HG03159 (cell line): Measurements from ENCODE around the gene TAT.
"Not testable (repeated sequence)": the region's sequence is repeated elsewhere in the genome, so short reads cannot be mapped to it uniquely, and the experiment has no call there.

Experiments used
- ATAC-seq: cut with Tn5 transposase; IDR thresholded peaks from one replicate; pipeline ENCODE4 v1.9.1; 2021; ENCODE audit warnings: mild to moderate bottlenecking, moderate library complexity; ENCODE audit not compliant: unreplicated experiment

Gene TAT

DNA sequence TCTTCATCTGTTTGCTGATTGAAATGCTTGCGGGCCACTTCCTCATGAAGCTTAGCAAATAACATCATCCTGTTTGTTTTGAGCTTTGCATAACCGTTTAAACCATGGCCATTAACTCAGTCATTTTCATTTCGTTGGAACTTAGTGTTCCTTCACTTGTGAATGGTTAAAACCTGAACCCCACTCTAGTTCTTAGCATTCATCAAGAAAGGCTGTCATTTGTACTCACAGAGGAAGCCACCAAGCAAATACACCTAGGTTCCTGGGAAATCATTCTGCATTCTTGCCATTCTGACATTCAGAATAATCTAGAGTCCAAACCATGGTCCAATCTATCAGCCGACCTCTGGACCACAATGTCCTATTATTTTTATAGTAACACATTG lies 8.4 kb upstream of the TAT start:
- no peak for ATAC-seq

GRCh38 chr16:71584543-71585317 lies 7.8 kb upstream of the TAT start:
- ATAC-seq: no peak

DNA sequence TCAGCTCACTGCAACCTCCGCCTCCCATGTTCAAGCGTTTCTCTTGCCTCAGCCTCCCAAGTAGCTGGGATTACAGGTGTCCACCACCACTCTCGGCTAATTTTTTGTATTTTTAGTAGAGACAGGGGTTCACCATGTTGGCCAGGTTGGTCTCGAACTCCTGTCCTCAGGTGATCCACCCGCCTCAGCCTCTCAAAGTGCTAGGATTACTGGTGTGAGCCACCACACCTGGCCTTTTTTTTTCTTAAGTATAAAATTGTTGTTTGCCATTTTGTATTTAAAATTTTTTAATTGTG lies 5.6 kb upstream of the TAT start:
- ATAC-seq: not testable (repeated sequence)

GRCh38 chr16:71574702-71575101 lies 2.2 kb downstream of the TAT start:
- no peak for ATAC-seq

DNA sequence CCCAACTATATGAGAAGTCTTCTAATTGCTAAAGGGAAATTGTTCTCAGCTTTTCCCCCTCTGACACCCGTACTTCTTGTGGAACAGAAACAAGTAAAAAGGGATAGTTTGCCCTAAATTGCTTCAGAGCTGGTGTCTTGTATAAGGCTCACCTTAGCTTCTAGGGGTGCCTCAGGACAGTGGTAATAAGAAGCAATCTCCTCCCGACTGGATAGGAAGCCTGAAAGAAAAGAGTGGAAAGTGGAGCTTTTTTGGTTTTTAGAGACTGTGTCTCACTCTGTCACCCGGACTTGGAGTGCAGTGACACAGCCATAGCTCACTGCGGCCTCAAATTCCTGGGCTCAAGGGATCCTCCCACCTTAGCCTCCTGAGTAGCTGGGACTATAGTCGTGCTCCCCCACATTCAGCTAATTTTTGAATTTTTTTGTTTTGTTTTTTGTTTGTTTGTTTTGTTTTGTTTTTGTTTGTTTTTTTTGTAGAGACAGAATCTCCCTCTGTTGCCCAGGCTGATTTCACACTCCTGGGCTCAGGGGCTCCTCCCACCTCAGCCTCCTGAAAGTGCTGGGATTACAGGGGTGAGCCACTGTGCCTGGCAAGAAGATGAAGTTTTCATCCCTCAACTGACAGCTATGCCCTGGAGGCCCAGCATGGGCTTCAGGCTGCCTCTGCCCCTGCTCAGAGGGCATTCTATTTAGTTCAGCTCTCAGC lies 3.4 kb downstream of the TAT start:
- no peak for ATAC-seq

GRCh38 chr16:71572497-71573116 lies 4.3 kb downstream of the TAT start:
- no peak for ATAC-seq

DNA sequence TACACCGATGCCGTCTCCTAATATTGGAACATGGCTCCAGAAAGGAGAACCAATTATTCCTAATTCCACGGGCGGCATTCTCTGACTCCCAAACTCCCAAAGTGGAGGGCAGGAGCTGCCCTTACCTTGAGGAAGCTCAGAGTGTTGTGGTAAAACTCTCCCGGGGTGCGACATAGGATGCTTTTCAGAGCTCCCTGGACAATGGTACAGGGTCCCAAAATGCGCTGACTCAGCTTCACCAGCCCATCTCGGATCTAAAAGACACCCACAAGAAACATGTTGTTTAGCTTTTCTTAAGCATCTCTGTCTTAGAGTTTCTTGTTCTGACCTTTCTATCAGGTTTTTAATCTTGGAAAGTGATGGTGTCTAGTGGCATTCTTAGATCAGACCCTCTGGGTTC lies 6.7 kb downstream of the TAT start:
- ATAC-seq: no peak

- no peak for ATAC-seq
Measured at GRCh38 chr16:71569621-71570020, 7.3 kb downstream of the TAT start.

DNA sequence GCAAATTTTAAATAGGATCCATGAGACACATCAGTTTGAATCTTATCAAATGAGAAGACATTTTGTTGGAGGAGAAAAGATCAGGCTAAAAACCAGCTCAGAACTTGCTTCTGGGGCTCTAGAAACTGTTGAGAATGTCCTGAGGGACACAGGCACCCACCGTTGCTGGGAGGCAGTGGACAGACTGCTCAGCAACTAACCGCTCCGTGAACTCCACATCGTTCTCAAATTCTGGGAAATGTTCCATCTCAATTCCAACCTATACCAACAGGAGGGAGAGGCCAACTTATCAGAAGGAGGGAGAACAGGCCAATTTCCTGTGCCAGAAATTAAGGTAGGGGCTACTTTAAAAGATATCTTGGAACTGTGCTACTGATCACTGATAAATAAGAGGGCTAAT lies 8.3 kb downstream of the TAT start:
- ATAC-seq: no peak

DNA sequence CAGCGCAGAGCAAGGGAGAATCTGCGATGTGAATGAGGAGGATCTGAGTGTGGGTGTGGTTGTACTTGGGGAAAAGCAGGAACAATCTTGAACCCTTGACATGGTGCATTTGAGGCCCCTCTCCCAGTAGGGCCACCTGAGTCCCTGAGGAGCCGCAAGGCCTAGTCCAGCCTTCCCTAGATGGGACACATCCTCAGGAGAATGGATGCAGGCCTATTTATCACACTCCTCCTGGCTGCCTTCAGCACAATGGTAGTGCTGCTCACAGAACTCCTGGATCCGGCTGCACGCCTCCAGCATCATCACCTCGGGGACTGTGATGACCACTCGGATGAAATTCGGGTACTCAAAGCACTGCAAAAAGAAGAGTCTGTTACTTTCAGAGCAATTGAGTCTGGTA lies 9.0 kb downstream of the TAT start:
- no peak for ATAC-seq

GRCh38 chr16:71565812-71566700 lies 10.8 kb downstream of the TAT start:
- ATAC-seq: no peak

- peak; percentile 89 for ATAC-seq
Measured at GRCh38 chr16:71564335-71564967, 12.4 kb downstream of the TAT start.

DNA sequence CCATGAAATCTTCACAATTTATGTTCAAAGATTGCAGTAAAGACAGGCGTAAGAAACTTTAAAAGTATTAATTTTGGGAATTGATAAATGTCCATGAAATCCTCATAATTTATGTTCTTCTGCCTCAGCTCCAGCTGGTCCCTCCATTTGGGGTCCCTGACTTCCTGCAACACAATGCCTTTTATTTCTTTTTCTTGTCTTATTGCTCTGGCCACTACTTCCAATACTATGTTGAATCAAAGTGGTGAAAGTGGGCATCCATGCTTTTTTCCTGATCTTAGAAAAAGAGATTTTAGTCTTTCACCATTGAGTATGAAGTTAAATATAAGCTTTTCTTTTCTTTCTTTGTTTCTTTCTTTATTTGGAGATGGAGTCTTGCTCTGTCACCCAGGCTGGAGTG lies 14.3 kb downstream of the TAT start:
- no peak for ATAC-seq

GRCh38 chr16:71561886-71562285 lies 15.0 kb downstream of the TAT start:
- ATAC-seq: not testable (repeated sequence)

DNA sequence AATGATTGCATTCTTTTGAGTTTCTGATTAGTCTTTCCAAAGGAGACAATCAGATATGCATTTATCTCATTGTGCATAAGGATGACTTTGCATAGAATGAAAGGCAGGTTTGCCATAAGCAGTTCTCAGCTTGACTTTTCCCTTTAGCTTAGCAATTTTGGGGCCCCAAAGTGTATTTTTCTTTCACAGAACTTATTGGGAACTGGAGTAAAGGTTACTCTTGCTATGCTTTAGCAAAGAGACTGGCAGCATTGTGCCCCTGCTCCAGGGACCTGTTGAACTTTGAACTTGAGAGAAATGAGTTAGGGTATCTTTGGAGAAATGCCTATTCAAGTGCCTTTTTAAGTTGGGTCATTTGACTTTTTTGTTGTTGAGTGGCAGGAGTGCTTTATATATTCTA lies 17.0 kb downstream of the TAT start:
- no peak for ATAC-seq

DNA sequence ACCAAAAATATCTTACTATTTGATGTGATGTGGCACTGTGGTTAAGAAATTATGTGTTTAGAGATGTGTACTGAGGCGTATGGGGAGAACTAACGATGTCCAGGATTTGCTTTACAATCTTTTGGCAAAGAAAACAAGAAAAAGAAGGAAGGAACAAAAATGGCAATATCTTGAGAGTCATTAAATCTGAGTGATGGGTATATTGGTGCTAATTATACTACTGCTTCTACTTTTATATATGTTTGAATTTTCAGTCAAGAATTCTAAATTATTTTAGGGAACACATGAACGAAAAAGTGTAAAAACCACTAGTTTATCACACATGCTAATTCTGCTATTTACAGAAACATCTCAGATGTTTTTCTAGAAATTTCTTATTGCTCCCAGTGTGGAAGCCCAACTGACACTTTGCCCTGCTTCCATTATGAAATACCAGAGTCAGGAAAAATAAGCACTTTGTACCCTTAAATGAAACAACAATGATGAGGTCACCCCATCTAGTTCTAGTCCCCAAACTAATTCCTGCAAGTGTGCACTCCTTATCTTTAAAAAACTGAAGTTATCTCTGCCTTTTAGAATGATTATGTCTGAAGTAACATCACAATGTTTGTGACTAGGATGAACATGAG lies 18.8 kb downstream of the TAT start:
- ATAC-seq: no peak

DNA sequence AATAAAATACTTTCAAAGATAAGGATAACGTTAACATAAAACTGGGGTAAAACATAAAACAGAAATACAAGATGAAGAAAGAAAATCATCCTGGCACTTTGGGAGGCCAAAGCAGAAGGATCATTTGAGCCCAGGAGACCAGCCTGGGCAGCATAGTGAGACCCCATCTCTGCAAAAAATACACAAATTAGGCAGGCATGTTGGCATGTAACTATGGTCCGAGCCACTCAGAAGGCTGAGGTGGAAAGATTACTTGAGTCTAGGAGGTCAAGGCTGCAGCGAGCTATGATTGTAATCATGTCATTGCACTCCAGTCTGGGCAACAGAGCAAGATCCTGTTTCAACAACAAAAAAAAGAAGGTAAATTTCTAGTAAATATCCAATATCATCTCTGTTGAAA lies 19.6 kb downstream of the TAT start:
- ATAC-seq: no peak

DNA sequence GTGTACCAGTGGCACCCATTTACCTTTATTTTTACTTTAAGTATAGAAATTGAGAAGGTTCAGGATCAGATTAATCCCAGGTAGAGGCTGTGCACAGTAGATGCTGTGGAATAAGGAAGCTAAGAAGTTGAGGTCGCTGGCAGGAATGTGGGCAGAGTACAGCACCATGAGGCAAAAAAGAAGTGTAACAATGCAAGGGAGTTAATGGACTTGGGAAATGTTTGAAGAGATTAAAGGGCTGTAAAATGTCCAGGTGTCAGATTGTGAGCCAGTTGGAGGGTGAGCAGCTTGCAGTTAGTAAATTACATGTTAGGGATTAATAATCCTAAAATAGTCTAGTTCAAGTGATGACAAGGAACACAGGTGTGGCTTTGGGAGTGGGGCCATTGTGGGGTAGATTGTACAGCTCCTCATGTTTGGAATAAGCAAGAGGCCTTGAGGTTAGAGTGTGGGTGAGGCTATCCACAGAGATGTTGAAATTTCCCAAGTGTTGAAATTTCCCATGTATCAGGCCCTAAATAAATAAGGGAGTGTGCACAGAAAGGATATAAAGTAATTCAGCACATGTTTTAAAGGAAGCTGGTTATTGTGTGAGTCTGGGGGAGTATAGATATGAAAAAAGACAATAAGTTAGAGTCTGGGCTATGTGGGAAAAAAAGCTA lies 21.5 kb downstream of the TAT start:
- no peak for ATAC-seq

GRCh38 chr16:71552698-71553503 lies 24.0 kb downstream of the TAT start:
- ATAC-seq: no peak
